Lung (tissue), 12 donors: ENCODE measurements around the gene NT5DC3. TPM values are rescaled to one million over a fixed set of nuclear protein-coding genes. Genes with fewer than 3 reads are reported as not detected.

Experiments used
- ATAC-seq: fragments of 200-7000 bp; cut with Tn5 transposase; one replicate; pipeline ENCODE4 v1.9.1; 2020; ENCODE audit warnings: moderate number of reproducible peaks; ENCODE audit not compliant: insufficient read depth, low FRiP score
- DNase-seq, 3 donors: peaks; one replicate each; pipeline ENCODE4 v3.0.0-alpha.2; 2013 to 2017
- H3K27ac ChIP-seq, 2 donors: one replicate each; pipeline ENCODE4 v1.5.1; 2013; ENCODE audit warnings: mild to moderate bottlenecking in 2 of 2, moderate library complexity in 2 of 2, control low read depth in 1 of 2, inconsistent platforms in 1 of 2, low read depth in 1 of 2, low read length in 1 of 2
- H3K27me3 ChIP-seq, 3 donors: one replicate each; pipeline ENCODE4 v1.5.1; 2013; ENCODE audit warnings: low read length in 2 of 3; ENCODE audit not compliant: control insufficient read depth in 3 of 3, insufficient read depth in 3 of 3
- H3K36me3 ChIP-seq, 4 donors: one replicate each; pipeline ENCODE4 v1.5.1; 2013; ENCODE audit warnings: low read length in 4 of 4, mild to moderate bottlenecking in 1 of 4, moderate library complexity in 1 of 4; ENCODE audit not compliant: control insufficient read depth in 4 of 4, insufficient read depth in 4 of 4
- H3K4me1 ChIP-seq, 5 donors: one replicate each; pipeline ENCODE4 v1.5.1; 2013; ENCODE audit warnings: low read length in 5 of 5, mild to moderate bottlenecking in 2 of 5, moderate library complexity in 1 of 5; ENCODE audit not compliant: control insufficient read depth in 5 of 5, insufficient read depth in 5 of 5
- H3K4me3 ChIP-seq: one replicate; pipeline ENCODE4 v1.5.1; 2013; ENCODE audit warnings: mild to moderate bottlenecking, control low read depth, moderate library complexity
- H3K9ac ChIP-seq, 2 donors: one replicate each; pipeline ENCODE4 v1.5.1; 2013; ENCODE audit warnings: low read length in 2 of 2, control low read depth in 1 of 2; ENCODE audit not compliant: insufficient read depth in 1 of 2
- H3K9me3 ChIP-seq, 4 donors: one replicate each; pipeline ENCODE4 v1.5.1; 2013; ENCODE audit warnings: low read length in 3 of 4, mild to moderate bottlenecking in 1 of 4, moderate library complexity in 1 of 4; ENCODE audit not compliant: control insufficient read depth in 4 of 4, insufficient read depth in 3 of 4
- WGBS, 2 donors: extraction: QIAGEN DNeasy Blood & Tissue Kit; methylation state at CpG; one replicate each; pipeline ENCODE4 v1.1.7; 2013; 5-methylcytosine and 5-hydroxymethylcytosine counted together
- polyA plus RNA-seq, 2 donors: library from polyadenylated mRNA; stranded (reverse); fragments of 200-250 nt; gene quantifications; one replicate each; pipeline ENCODE4 v1.2.1, GENCODE V29; 2013
- total RNA-seq, 2 donors: library from RNA; depleted of rRNA in 1 of 2; stranded (reverse); fragments of >200 nt in 1 of 2; gene quantifications; one replicate each; pipeline ENCODE4 v1.2.1, GENCODE V29; 2014 to 2021
- TF ChIP-seq, protein P1 (sequence below): IDR thresholded peaks from 2 replicates; pipeline ENCODE4 v1.5.1; 2012; ENCODE audit warnings: mild to moderate bottlenecking; ENCODE audit errors: control extremely low read depth, extremely low read depth
- donor health status: control.
- donor health status: control.
- donor health status: Bipolar disorder and iron deficiency.
- donor health status: healthy.
- donor health status: DM: yes; HTN: yes; CAD: no.

The NT5DC3 gene
- total and polyA plus RNA-seq, 4 donors, result 0.93 to 12.3 (median 3.6) TPM

- 35 to 56% methylated on average over 3 of the region's 3 CpGs for WGBS, 2 donors
- TF ChIP-seq, protein P1, sequence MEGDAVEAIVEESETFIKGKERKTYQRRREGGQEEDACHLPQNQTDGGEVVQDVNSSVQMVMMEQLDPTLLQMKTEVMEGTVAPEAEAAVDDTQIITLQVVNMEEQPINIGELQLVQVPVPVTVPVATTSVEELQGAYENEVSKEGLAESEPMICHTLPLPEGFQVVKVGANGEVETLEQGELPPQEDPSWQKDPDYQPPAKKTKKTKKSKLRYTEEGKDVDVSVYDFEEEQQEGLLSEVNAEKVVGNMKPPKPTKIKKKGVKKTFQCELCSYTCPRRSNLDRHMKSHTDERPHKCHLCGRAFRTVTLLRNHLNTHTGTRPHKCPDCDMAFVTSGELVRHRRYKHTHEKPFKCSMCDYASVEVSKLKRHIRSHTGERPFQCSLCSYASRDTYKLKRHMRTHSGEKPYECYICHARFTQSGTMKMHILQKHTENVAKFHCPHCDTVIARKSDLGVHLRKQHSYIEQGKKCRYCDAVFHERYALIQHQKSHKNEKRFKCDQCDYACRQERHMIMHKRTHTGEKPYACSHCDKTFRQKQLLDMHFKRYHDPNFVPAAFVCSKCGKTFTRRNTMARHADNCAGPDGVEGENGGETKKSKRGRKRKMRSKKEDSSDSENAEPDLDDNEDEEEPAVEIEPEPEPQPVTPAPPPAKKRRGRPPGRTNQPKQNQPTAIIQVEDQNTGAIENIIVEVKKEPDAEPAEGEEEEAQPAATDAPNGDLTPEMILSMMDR, result no peak
- DNase-seq (peak; percentile 45 to 56 (median 51)), ATAC-seq (no peak)
- Histone ChIP-seq H3K27ac (no peak overlapping the region), H3K27me3 (no peaks in the 10 kb centered on the region), H3K9me3 (no peaks in the 10 kb centered on the region), H3K4me3 (no peak overlapping the region), H3K4me1 (peaks cover 0 to 3% (median 0%) of the 10 kb centered on the region in 5 donors), H3K36me3 (no peaks in the 10 kb centered on the region), H3K9ac (no peak overlapping the region)
These were observed 69.6 kb downstream of the NT5DC3 start for GRCh38 chr12:103771466-103771865.

DNA sequence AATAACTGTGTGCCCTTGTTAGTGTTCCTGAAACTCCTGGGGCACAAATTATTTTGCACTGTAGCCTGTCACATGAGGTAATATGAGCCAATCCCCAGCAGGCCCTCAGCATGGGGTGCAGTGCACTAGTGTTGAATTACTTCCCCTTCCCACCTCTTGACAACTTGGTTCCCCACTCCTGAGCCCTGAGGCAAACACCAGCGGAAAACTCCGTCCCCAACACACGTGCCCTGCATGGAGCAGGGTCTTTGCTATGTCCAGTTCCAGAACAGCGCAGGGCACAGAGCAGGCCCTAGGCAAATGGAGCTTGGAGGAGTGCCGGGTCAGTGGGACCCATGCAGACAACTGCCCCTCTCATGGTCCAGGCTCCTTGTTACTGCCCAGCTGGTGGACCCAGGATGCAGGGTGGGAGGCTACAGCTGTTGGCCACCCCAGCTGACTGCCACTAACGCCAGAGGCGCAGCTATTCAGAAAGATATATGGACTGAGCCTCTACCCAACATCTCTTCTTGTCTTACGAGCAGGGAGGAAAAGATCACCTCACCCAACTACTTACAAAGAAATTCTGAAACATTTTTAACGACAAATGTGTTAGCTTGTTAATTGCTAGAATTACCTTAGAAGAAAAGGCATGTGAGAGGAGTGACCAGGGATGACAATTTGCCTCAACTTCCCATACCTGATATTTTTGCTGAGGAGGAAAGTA lies 71.6 kb downstream of the NT5DC3 start:
- Histone ChIP-seq H3K4me3 (no peak overlapping the region), H3K36me3 (no peaks in the 10 kb centered on the region), H3K9ac (no peak overlapping the region), H3K27ac (no peak overlapping the region), H3K9me3 (no peaks in the 10 kb centered on the region), H3K4me1 (peaks cover 0 to 3% (median 0%) of the 10 kb centered on the region in 5 donors), H3K27me3 (no peaks in the 10 kb centered on the region)
- TF ChIP-seq, protein P1, result no peak
- WGBS, 2 donors, result 85 to 89% methylated on average over 9 of the region's 9 CpGs
- no peak for DNase-seq
- no peak for ATAC-seq

DNA sequence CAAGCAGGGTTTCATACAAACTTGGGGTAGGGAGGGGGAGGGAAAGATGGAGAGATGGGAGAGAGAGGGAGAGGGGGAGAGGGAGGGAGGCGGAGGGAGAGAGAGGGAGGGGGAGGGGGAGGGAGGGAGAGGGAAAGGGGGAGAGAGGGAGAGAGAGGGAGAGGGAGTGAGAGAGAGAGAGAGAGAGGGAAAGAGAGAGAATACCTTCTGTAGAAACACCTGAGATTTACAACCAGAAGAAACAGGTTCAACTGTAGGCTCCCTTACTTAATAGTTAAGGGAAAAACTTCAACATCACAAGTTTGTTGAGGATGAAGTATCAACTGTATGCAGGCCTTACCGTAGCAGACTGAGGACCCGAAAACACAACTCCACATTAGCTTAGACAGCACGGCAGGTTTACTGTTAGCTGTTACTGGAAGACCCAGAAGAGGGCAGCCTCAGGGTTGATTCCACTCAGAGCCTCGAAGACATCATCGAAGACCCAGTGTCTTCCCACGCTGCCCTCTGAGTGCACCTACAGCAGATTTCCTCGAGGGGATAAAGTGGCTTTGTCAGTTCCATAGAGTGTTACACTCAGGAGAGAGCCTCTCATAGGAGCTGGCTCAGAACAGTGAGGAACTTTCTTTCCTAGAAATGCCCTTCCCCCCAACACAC lies 72.4 kb downstream of the NT5DC3 start:
- Histone ChIP-seq H3K4me3 (no peak overlapping the region), H3K36me3 (no peaks in the 10 kb centered on the region), H3K27me3 (no peaks in the 10 kb centered on the region), H3K4me1 (peaks cover 0 to 3% (median 0%) of the 10 kb centered on the region in 5 donors), H3K9me3 (no peaks in the 10 kb centered on the region), H3K27ac (no peak overlapping the region), H3K9ac (no peak overlapping the region)
- ATAC-seq, result no peak
- TF ChIP-seq, protein P1, result no peak
- no peak for DNase-seq
- 82 to 91% methylated on average over 7 of the region's 8 CpGs for WGBS, 2 donors
